ENCODE data around the gene PPIL1. TPM values are rescaled to one million over a fixed set of nuclear protein-coding genes. Genes with fewer than 3 reads are reported as not detected.
"Not testable (repeated sequence)": the region's sequence is repeated elsewhere in the genome, so short reads cannot be mapped to it uniquely, and the experiment has no call there.

The PPIL1 gene
- total RNA-seq, 2 donors from 2014 or later, result 10.1 to 12.6 TPM

DNA sequence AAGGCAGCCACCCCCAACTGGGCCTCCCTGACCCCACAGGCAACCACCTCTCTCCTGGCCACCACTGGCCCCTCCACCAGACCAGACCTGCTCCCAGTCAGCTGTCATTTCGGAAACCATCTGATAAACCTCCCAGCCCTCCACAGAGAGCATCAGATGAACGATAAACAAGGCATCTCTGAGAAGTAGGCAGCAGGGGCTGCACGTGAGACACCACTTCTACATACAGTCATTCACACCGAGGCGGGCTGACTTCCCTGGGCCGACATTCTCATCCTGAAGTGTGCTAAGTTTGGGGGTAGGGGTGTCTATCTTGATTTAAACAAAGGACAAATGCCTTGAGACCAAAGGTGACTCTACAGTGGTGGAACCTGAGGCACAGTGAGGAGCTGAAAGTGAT is 49.2 kb downstream of the PPIL1 start:
- DNase-seq (no peak), ATAC-seq (no peak)
- intact Hi-C loops (cut with DNase I, micrococcal nuclease), result no loop called here

DNA sequence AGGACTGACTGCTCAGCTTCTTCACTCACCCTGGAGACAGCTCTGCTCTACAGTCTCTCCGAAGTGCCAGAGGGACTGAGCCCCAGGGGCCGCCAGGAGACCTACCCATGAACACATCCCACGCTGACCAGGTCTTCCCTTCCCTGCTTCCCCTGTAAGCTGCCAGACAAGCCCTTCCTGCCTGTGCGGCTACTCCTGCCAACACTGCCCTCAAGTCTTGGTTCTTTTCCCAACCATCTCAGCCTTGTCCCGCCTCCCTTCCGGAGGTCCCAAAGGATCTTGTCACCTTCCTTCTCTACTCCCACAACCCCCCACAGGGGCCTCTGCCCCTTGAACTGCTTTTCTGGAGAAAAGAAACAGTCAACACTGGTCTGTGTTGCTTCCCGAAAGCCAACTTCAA is 50.4 kb downstream of the PPIL1 start:
- DNase-seq (no peak), ATAC-seq (no peak)
- intact Hi-C loops (cut with DNase I, micrococcal nuclease), result no loop called here

DNA sequence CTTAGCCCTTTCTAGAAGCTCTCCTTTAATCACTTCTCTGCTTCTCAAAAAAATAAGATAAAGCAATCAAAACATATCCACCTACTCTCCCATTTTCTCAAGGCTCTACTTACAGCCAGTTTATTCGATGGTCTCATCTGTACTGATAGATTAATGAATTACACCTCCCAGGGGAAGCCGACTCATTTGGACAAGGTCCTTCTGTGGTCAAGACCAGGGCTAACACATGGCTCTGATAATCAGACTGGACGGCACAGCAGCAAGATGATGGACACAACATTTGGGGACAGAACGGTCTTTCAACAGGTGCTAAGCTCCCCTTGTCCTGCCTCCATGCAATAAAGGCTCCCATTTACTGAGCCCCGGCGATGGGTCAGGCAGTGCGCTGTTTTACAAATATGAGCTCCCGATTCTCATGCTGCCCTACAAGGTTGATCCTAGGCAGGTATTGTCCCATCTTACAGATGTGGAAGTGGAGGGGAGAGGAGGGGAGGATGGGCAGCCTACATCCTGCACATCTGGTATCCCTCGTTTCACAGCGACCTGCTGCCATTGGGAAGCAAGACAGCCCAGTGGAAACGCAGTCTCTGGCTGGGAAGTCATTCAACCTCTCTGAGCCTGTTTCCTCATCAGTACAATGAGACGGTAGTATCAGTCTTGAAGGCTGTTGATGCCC is 51.0 kb downstream of the PPIL1 start:
- ATAC-seq (no peak), DNase-seq (no peak)
- intact Hi-C loops (cut with DNase I, micrococcal nuclease), result no loop called here

DNA sequence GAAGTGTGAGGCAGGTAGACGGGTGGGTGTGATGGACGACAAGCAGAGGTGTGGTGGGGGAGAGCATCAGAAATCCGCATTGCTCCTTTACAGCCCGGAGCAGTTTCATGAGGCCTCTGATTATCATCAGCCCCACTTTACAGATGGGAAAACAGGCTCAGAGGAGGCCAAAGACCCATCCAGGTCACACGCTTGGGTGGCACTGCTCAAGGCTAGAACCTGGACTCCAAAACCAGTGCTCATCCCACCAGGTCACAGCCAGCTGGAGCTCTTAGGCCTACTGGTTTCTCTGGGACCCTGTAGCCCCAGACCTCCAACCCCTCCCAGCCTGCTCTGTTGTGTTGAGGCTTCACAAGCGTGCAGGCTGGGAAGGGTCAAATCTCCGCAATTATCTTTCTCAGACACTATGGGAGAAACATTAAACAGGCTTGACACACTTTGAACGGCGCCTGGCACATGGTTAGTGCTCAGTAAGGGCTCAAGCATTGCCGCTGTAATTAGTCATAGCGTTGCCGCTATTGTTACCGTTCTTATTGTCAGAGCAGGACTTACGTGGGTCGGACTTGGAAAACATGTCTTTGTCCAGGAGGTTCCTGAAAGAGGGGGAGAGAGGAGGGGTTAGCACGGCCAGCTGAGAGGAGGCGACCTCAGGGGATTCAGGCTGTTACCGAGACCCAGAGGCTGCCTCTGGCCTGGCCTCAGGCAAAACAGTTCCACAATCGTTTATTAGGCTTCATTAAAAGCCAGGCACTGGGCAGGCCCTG is 51.9 kb downstream of the PPIL1 start:
- no peak for ATAC-seq

DNA sequence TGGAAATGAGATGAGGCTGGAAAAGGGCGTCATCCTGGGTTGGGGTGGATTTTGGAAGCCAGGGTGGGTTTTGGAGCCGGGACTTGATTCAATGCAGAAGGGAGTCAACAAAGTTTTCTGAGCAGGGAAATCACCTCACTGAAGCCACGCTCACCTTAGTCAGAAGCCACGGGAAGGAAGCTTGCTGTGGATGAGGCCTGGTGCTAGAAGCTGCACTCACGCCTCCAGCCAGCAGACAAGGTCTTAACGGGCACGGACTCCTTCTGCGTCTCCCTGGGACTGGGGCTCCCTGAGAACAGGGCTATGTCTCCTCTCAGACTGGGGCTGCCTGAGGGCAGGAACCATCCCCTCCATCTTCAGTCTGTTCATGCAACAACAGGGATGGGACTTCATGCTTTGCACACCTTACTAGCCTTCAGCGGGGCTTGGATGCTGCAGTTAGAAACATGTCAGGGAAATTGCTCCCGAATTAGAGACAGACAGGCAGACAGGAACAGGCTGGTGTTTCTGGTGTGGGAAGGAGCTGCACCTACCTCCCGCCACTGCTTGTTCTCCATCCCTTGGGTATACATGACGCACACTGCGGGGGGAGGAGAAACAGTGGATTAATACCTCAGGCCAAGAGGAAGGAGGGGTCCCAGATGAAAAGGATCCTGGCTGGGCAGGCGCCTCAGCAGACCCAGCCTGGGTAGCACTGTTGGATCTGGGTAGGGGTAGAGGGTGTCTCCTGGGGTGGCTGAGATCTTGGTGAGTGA is 52.8 kb downstream of the PPIL1 start:
- no peak for ATAC-seq
- intact Hi-C loops (cut with DNase I, micrococcal nuclease), result no loop called here
- DNase-seq, result no peak

More for the DNA sequence above, 51.9 kb downstream of the PPIL1 start:
- DNase-seq, result no peak
- intact Hi-C loops (cut with DNase I, micrococcal nuclease), result no loop called here

DNA sequence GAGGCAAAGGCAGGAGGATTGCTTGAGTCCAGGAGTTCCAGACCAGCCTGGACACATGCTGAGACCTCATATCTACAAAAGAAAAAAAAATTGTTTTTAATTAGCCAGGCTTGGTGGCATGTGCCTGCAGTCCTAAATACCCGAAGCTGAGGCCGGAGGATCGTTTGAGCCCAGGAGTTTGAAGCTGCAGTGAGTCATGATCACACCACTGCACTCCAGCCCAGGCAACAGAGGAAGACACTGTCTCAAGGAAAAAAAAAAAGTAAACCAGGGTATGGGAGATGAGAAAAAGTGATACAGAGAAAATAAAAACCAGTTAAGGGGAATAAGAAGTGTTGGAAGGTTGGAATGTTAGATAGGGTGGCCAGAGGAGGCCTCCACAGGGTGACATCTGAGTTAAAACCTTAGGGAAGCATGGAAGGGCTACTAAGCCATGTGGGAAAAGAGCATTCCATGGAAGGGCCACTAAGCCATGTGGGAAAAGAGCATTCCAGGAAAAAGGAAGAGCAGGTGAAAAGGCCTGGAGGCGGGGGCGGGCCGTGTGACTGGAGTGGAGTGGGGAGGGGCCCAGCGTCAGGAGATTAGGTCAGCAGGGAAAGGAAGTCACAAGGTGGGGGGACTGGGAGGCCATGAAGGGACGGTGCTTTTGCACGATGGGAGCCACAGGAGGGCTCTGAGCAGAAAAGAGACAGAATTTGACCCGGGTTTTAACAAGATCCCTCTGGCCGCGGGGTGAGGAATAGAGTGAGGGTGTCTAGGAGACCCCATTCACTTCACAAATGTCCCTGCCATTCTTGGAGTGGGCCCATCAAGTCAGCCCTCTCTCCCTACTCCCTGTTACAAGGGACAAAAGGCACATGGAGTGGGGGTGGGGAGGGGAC is 53.7 kb downstream of the PPIL1 start:
- intact Hi-C loops (cut with DNase I, micrococcal nuclease), result no loop called here
- DNase-seq, result no peak
- peak; percentile 18 for ATAC-seq

DNA sequence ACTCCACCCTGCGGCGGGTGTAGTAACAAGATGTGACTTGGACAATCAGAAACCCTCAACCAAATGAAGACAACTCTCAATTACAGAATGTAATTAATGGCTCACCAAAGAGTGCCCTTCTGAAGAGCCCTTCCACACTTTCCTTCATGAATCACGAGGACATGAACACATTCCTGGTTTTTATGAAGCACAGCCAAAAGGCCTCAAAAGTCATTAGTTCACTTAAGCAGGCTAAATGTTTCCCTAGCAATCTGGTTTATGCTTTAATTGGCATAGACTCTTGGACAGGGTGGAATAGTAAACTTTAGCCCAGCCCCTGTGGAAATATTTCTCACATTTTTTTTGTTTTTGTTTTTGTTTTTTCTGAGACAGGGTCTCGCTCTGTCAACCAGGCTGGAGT is 55.8 kb downstream of the PPIL1 start:
- no peak for ATAC-seq
- intact Hi-C loops (cut with DNase I, micrococcal nuclease), result no loop called here
- DNase-seq, result no peak

DNA sequence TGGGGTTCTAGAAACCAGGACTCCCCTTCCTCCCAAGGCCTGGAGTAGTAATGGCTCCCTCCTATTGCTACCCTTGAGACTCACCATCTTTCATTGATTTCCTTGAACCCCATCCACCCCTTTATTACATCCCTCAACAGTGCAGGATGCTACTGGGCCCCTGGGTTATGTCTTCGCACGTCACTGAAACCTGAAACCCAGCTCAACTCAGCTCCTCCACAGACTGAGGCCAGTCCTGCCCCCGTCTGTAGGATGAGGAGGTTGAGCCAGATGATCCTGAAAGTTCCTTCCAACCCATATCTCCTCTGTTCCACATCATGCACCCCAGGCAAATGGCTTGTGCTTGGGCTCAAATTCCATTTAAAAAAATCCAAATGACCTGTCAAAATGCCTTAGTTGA is 56.8 kb downstream of the PPIL1 start:
- intact Hi-C loops (cut with DNase I, micrococcal nuclease), result no loop called here
- ATAC-seq, result no peak
- DNase-seq, result no peak

DNA sequence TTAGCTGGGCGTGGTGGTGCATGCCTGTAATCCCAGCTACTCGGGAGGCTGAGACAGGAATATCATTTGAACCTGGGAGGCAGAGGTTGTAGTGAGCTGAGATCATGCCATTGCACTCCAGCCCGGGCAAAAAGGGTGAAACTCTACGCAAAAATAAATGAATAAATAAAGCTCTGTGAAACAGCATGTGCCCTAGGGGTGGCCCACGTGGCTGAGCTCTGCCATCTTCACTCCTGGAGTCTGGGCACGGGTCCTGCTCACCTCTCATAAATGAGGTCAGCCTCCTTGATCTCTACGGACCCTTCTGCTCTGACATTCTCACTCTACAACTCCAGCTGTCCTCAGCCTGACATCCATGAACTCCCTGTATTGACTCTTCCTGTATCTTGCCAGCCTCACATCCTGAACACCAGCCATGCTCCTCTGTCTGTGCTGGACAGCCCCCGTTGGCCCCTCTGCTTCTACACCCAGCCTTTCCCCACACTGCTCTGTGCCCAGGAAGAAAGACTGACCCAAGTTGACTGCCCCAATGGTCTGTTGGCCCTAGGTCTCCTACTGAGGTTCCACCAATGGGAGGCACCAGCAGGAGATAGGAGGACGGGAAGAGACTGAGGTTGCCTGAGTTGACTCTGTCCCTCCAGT is 57.3 kb downstream of the PPIL1 start:
- intact Hi-C loops (cut with DNase I, micrococcal nuclease), result no loop called here
- DNase-seq (no peak), ATAC-seq (no peak)

DNA sequence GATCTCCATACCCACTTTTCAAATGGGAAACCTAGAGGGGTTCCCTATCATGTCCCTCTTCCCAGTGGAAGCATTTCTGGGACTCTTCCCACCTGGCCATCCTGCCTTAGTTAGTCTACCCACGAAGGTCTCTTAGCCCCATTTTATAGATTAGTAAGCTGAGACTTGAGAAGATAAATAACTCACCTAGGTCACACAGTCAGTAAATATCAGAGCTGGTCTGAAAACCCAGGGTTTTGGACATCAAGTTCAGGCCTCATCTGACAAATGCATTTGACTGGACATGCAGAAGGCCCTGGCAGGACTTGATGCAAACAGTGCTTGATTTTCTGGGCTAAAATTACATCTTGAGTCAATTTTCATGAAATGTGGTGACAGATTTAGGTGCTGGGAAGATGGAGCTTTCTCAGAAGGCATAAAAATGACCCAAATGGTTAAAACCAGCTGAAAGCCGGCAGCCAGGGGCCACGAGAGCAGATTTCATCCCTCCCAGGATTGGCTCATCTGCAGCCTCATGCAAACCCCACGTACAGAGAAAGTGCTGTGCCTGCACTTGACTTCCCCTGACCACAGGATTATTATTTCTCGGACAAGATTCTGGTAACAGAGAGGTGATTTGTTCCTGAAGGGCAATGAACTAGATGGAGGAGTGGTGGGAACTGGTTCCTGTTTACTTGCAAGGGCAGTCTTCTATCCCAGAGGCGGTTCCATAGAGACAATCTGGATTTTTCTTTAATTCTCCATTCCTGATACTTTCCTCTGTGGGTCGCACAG is 58.5 kb downstream of the PPIL1 start:
- ATAC-seq (no peak), DNase-seq (no peak)
- intact Hi-C loops (cut with DNase I, micrococcal nuclease), result no loop called here

DNA sequence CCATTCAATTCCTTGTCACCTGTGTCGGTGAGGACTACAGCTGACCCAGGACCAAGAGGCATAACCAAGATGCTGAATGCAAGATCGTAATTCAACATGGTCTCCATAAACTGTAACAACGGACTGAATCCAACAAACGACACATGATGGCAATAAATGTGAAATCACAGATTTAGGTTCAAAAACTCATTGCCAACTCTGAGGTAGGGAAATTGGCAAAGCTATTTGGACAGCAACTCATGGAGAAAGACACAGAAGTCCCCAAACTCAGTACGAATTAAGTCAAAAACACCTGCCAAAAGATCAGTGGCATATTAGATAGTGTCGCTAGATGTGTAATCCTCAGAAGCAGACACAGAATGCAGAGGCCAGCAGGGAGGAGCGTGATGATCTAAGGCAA is 60.4 kb downstream of the PPIL1 start:
- intact Hi-C loops (cut with DNase I, micrococcal nuclease), result no loop called here
- no peak for DNase-seq
- no peak for ATAC-seq

DNA sequence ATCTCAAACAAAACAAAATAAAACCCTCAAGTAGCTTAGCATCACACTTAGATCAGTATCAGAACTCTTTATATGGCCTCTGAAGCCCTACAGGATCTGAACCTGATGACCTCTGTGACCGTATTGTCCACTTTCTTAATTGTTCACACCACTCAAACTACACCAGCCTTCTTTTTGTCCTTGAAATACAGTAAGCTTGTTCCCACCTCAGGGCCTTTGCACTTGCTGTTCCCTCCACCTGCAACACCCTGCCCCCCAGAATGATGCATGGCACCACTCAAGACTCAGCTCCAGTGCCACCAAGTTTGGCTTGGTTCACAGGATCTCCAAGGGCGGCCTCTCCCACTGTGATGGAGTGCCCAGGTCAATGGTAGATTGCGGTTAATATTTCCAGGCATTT is 61.1 kb downstream of the PPIL1 start:
- ATAC-seq (no peak), DNase-seq (no peak)
- intact Hi-C loops (cut with DNase I, micrococcal nuclease), result no loop called here

DNA sequence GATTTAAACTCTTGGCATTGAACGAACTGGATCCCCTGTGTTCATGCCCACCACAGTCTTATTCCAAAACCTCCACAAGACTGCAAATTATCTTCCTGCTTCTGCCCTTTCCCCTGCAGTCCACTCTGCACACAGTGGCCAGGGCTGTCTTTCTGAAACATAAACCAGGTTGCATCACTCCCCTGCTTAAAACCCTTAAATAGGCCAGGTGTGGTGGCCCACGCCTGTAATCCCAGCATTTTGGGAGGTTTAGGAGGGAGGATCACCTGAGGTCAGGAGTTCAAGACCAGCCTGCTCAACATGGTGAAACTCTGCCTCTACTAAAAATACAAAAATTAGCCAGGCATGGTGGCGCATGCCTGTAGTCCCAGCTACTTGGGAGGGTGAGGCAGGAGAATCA is 61.6 kb downstream of the PPIL1 start:
- ATAC-seq; intact Hi-C loops (cut with DNase I, micrococcal nuclease): not testable (repeated sequence)

DNA sequence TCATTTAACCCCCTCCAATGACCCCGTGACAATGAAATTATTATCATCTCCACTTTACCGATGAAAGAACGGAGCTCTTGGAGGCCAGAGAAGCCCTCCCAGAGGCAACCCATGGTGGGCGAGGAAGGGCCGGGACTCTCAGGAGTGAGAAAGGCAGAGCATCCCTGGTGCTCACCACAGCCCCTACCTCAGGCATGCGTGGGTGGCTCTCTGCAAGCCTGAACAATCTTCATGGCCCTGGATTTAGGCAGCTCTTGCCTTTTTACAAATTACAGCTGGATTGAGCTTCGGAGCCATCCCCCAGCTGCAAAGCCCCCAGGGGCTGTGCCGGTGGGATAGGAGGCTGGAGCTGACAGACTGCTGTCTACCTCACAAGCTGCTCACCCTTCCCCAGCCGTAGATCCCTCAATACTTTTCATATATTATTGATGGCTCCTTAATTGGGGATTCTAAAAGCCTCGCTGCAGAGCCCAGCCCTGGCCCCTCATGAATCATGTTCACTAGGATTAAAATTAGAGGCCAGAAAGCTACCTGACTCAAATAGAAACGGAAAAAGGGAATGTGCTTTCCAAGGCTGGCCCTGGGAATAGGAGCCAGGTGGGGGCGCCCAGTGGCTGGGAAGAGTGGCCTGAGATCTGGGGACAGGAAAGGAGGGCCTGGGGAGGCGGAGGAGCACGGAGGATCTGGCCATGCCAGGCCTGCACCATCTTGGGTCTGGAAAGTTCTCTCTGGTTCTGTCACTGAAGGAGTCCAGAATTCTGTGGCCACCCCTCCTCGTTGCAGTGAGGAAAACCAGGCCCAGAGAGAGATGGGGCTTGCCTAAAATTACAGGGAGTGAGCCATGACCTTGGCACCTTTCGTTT is 64.4 kb downstream of the PPIL1 start:
- DNase-seq, result no peak
- no peak for ATAC-seq
- intact Hi-C loops (cut with DNase I, micrococcal nuclease), result no loop called here

More for the DNA sequence above, 61.6 kb downstream of the PPIL1 start:
- DNase-seq, result not testable (repeated sequence)

DNA sequence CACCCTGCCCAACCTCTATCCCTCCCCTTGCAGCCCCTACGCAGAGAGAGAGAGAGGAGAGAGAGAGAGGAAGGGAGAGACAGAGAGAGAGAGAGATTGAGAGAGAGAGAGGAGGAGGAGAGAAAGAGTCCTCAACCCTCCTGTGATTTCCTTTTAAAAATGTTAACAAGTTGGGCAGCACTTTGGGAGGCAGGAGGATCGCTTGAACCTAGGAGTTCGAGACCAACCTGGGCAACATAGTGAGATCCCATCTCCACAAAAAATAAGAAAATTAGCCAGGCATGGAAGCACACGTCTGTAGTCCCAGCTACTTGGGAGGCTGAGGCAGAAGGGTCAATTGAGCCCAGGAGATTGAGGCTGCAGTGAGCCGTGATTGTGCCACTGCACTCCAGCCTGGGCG is 65.4 kb downstream of the PPIL1 start:
- no peak for ATAC-seq
- intact Hi-C loops (cut with DNase I, micrococcal nuclease), result no loop called here

DNA sequence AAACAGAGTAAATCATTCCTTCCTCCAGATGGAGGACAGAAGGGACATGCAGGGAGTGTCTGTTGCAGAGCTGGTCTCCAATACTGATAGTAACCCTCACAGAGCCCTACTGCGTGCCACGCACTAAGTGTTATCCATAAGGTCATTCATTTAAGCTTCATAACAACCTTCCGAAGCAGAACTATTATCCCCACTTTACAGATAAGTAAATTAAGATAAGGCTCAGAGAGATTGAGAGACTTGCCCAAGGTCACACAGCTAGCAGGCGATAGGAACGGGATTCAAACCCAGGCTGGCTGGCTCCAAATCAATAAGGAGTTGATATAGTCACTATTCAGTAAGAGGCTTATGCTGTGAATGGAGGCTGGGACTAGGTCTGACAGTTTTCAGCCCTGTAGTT is 66.0 kb downstream of the PPIL1 start:
- ATAC-seq (no peak), DNase-seq (no peak)
- intact Hi-C loops (cut with DNase I, micrococcal nuclease), result no loop called here

More for the DNA sequence above, 65.4 kb downstream of the PPIL1 start:
- no peak for DNase-seq

DNA sequence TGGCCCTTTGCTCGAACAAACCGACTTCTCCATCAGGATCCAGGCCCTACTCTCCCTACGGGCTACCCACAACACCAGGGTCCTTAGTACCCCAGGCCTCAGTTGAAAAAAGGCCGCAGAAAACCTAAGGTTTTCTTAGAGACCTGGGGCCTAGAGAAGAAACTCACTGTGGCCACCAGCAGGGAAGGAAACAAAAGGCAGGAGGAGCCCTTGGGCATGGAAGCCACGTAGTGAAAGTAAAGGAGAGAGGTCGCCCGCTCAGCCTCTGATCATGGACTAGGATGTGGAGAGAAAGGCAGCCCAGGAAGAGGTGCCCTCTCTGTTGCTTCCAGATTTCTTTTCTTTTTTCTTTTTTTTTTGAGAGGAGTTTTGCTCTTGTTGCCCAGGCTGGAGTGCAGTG is 66.9 kb downstream of the PPIL1 start:
- DNase-seq, result no peak

More for the DNA sequence above, 66.9 kb downstream of the PPIL1 start:
- no peak for ATAC-seq
- intact Hi-C loops (cut with DNase I, micrococcal nuclease), result no loop called here
